ENCODE data around the gene NPAS4. TPM values are rescaled to one million over a fixed set of nuclear protein-coding genes. Genes with fewer than 3 reads are reported as not detected.
"Not testable (repeated sequence)": the region's sequence is repeated elsewhere in the genome, so short reads cannot be mapped to it uniquely, and the experiment has no call there.

NPAS4 gene
- polyA plus RNA-seq, 2 of the 4 experiments (the other 2 are of a cell fraction) = 0.03 TPM; not detected in 1

DNA sequence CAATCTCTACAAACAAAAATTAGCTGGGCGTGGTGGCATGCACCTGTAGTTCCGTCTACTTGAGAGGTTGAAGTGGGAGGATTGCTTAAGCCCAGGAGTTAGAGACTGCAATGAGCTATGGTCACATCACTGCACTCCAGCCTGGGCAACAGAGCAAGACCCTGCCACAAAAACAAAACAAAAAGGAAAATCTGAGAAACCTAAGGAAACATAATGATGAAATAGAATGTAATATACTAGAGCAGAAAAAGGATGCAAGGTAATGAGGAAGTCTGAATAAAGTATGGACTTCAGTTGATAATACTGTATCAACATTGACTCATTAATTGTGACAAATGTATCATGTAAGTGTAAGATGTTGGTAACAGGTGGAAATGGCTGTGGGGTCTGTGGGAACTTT lies 8.1 kb downstream of the NPAS4 start (continued):
- TF ChIP-seq HOXA7 (CRISPR knock-in tag; IDR thresholded peaks at IDR 0.05) = no peak
- TF ChIP-seq CHD4 (IDR thresholded peaks at IDR 0.05; ENCODE audit: borderline replicate concordance) = no peak

DNA sequence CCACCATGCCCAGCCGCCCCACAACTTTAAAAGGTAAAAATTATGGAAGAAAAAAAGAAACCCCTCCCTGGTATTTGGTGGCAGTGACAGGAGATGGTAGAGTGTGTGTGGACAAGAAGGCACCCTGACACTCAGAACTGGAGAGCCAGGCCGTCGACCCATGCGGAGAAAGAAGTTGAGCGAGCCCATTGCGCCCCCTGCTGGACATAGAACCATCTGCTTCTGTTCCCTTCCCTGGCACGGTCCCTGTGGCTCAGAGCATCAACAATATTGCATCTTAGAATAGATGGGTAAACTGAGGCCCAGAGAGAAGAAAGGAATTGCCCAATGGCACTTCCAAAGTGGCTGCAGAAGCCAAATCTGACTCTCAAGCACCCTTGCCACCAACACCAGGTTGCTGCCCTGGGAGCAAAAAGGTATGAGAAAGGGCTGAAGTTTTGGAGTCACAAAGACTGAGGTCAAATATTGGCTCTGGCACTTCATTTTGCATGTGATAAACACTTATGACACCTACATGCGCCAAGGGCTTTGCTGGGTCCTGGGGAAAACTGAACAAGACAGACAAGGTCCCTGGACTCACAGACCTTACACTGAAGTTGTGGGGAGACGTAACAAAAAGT lies 9.3 kb downstream of the NPAS4 start:
- ATAC-seq = peak; percentile 94 to 96
- WGBS (ENCODE audit: missing lambda C conversion rate) = 23% methylated on average over 9 of the region's 9 CpGs
- no peak for FAIRE-seq
- DNase-seq (ENCODE audit: low read depth in 1 of 2, low spot score in 1 of 2) = peak; percentile 72 to 75
- CTCF ChIA-PET = interaction anchor here (0.6 to 57.7 kb wide), 19 partner anchors 12 to 257 kb away, joined by 3 to 1614 read pairs (median 3); partner anchors contain the start of genes BBS1, DPP3, MRPL11 and NPAS4
- no peak overlapping the region for H3K4me2 ChIP-seq
- no peak overlapping the region for H3K27ac ChIP-seq
- TF ChIP-seq, protein P1, sequence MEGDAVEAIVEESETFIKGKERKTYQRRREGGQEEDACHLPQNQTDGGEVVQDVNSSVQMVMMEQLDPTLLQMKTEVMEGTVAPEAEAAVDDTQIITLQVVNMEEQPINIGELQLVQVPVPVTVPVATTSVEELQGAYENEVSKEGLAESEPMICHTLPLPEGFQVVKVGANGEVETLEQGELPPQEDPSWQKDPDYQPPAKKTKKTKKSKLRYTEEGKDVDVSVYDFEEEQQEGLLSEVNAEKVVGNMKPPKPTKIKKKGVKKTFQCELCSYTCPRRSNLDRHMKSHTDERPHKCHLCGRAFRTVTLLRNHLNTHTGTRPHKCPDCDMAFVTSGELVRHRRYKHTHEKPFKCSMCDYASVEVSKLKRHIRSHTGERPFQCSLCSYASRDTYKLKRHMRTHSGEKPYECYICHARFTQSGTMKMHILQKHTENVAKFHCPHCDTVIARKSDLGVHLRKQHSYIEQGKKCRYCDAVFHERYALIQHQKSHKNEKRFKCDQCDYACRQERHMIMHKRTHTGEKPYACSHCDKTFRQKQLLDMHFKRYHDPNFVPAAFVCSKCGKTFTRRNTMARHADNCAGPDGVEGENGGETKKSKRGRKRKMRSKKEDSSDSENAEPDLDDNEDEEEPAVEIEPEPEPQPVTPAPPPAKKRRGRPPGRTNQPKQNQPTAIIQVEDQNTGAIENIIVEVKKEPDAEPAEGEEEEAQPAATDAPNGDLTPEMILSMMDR (IDR thresholded peaks at IDR 0.05) = peak; percentile 87
- no peak for TF ChIP-seq NFE2L2 (conservative IDR thresholded peaks at IDR 0.05; ENCODE audit: low read length)
- no peak for TF ChIP-seq POLR2AphosphoS2 (conservative IDR thresholded peaks at IDR 0.05; ENCODE audit: low read length)
- TF ChIP-seq, protein P2, sequence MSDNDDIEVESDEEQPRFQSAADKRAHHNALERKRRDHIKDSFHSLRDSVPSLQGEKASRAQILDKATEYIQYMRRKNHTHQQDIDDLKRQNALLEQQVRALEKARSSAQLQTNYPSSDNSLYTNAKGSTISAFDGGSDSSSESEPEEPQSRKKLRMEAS (IDR thresholded peaks at IDR 0.05) = 0 out of 2 replicates have a peak, but pooled peaks have one; percentile 16
- TF ChIP-seq SMC3 (IDR thresholded peaks at IDR 0.05) = peak; percentile 82
- peak; percentile 79 to 87 for TF ChIP-seq RAD21 (conservative IDR thresholded peaks at IDR 0.05 in 1 of 2, IDR thresholded peaks at IDR 0.05 in 1 of 2)
- TF ChIP-seq CHD4 (IDR thresholded peaks at IDR 0.05; ENCODE audit: borderline replicate concordance) = no peak
- H3K4me1 ChIP-seq = no peaks in the 10 kb centered on the region
- no peaks in the 10 kb centered on the region for H3K9me3 ChIP-seq
- H3K4me3 ChIP-seq = no peak overlapping the region
- POLR2A ChIA-PET = interaction anchor here (0.7 kb wide), 1 partner anchor 12 kb away, joined by 3 read pairs; no protein-coding TSS in a partner anchor

DNA sequence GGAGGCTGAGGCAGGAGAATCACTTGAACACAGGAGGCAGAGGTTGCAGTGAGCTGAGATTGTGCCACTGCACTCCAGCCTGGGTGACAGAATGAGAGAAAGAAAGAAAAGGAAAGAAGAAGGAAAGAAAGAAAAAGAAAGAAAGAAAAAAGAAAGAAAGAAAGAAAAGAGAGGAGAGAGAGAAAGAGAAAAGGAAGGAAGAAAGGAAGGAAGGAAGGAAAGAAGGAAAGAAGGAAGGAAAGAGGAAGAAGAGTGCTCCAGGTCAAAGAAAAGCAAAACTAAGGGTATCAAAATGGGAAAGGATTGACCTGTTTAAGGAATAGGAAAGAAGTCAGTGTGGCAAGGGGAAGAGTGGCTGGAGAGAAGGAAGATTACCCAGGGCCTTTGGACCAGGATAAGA lies 10.5 kb downstream of the NPAS4 start:
- ATAC-seq; H3K27ac ChIP-seq; H3K4me3 ChIP-seq; POLR2A ChIA-PET; H3K4me2 ChIP-seq; DNase-seq (ENCODE audit: low read depth in 1 of 2, low spot score in 1 of 2); FAIRE-seq; H3K4me1 ChIP-seq; H3K9me3 ChIP-seq: not testable (repeated sequence)
- CTCF ChIA-PET = interaction anchor here (0.8 to 57.7 kb wide), 9 partner anchors 13 to 256 kb away, joined by 3 to 1614 read pairs (median 3); partner anchors contain the start of genes DPP3, MRPL11 and NPAS4

DNA sequence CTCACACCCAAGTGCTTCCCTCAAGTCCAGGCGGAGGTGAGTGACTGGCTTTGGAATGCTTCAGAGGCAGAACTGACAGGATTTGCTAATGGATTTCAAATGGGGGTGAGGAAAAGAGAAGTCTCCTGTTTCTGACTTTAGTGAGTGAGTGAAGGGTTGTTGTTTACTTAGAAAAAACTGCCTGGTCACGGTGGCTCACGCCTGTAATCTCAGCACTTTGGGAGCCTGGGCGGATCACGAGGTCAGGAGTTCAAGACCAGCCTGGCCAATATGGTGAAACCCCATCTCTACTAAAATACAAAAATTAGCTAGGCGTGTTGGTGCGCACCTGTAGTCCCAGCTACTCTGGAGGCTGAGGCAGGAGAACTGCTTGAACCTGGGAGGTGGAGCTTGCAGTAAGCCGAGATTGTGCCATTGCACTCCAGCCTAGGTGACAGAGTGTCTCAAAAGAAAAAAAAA lies 11.1 kb downstream of the NPAS4 start:
- 82% methylated on average over 8 of the region's 8 CpGs for WGBS (ENCODE audit: missing lambda C conversion rate)
- POLR2A ChIA-PET; H3K4me1 ChIP-seq; ATAC-seq; DNase-seq (ENCODE audit: low read depth in 1 of 2, low spot score in 1 of 2); H3K4me2 ChIP-seq; H3K4me3 ChIP-seq; H3K27ac ChIP-seq; FAIRE-seq; H3K9me3 ChIP-seq: not testable (repeated sequence)
- CTCF ChIA-PET = interaction anchor here (0.7 to 48.5 kb wide), 3 partner anchors 10 to 426 kb away, joined by 3 to 1614 read pairs (median 3); partner anchors contain the start of gene NPAS4

DNA sequence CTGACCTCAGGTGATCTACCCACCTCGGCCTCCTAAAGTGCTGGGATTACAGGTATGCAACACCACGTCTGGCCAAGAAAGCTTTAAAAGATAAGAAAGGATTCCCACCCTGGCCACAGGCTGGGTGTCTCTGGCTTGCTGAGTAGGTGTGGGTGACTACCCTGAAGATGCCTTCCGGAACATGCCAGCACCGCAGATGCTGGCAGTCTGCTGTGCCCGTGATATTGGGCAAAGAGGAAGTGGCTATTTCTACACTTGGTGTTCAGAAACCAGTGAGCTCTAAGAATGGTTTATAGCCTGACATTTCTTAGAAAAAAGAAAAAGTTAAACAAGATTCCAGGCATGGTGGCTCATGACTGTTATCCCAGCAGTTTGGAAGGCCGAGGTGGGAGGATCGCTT lies 11.8 kb downstream of the NPAS4 start:
- ATAC-seq (no peak), DNase-seq (ENCODE audit: low read depth in 1 of 2, low spot score in 1 of 2) (no peak), FAIRE-seq (no peak)
- POLR2A ChIA-PET = no interaction called here
- Histone ChIP-seq H3K4me2 (no peak overlapping the region), H3K4me1 (peaks cover 2% of the 10 kb centered on the region; the same call in 2 of the 3 replicates), H3K27ac (no peak overlapping the region), H3K9me3 (no peaks in the 10 kb centered on the region), H3K4me3 (no peak overlapping the region)
- 91% methylated on average over 7 of the region's 7 CpGs for WGBS (ENCODE audit: missing lambda C conversion rate)
- no peak for TF ChIP-seq CHD2 (IDR thresholded peaks at IDR 0.05; ENCODE audit: low read length, partially characterized antibody)
- TF ChIP-seq, protein P2 (IDR thresholded peaks at IDR 0.05) = no peak
- no peak for TF ChIP-seq RCOR1 (IDR thresholded peaks at IDR 0.05; ENCODE audit: low read depth, low read length)
- no peak for TF ChIP-seq MAFK (IDR thresholded peaks at IDR 0.05; ENCODE audit: partially characterized antibody)
- CTCF ChIA-PET = interaction anchor here (0.7 to 48.5 kb wide), 2 partner anchors 9 to 30 kb away, joined by 3 to 1614 read pairs; partner anchors contain the start of gene NPAS4
